ENCODE data around the gene TMEM86B. TPM values are rescaled to one million over a fixed set of nuclear protein-coding genes. Genes with fewer than 3 reads are reported as not detected.

Gene TMEM86B
- polyA plus RNA-seq, 6 donors from 2014 or later, result 0.25 to 1.5 (median 0.76) TPM; not detected in 2

GRCh38 chr19:55253842-55254624, 25.5 kb upstream of the TMEM86B start:
- peaks cover 67 to 82% (median 78%) of the 10 kb centered on the region in 3 donors for H3K4me1 Mint-ChIP-seq
- H3K36me3 Mint-ChIP-seq, result peaks cover 0 to 19% of the 10 kb centered on the region in 2 donors
- DNase-seq (peak; percentile 93), ATAC-seq (ENCODE audit: low read depth in 2 of 2) (peak; percentile 75 to 77)
- peak overlapping the region; percentile 95 to 100 (median 99) for H3K27ac Mint-ChIP-seq
- H3K4me3 Mint-ChIP-seq, result peak overlapping the region; percentile 87 to 100 (median 98)
- H3K27me3 Mint-ChIP-seq, result no peaks in the 10 kb centered on the region
- no peaks in the 10 kb centered on the region for H3K9me3 Mint-ChIP-seq

GRCh38 chr19:55252760-55253663, 24.4 kb upstream of the TMEM86B start:
- Mint-ChIP-seq H3K27me3 (no peaks in the 10 kb centered on the region), H3K4me3 (peak overlapping the region; percentile 87 to 100 (median 98)), H3K4me1 (peaks cover 76 to 92% (median 86%) of the 10 kb centered on the region in 3 donors), H3K9me3 (no peaks in the 10 kb centered on the region), H3K27ac (peak overlapping the region; percentile 95 to 100 (median 99)), H3K36me3 (peaks cover 0 to 12% of the 10 kb centered on the region in 2 donors)
- DNase-seq (no peak), ATAC-seq (ENCODE audit: low read depth in 2 of 2) (peak in 1 of 2 donors; percentile 0)

- H3K4me3 Mint-ChIP-seq, result peak overlapping the region; percentile 62 to 100 (median 95)
- no peaks in the 10 kb centered on the region for H3K9me3 Mint-ChIP-seq
- ATAC-seq (ENCODE audit: low read depth in 2 of 2), result no peak
- peaks cover 63 to 80% (median 72%) of the 10 kb centered on the region in 3 donors for H3K4me1 Mint-ChIP-seq
- peak overlapping the region; percentile 87 to 100 (median 96) for H3K27ac Mint-ChIP-seq
- H3K36me3 Mint-ChIP-seq, result peaks cover 0 to 6% of the 10 kb centered on the region in 2 donors
- peak; percentile 32 for DNase-seq
- no peaks in the 10 kb centered on the region for H3K27me3 Mint-ChIP-seq
Measured at GRCh38 chr19:55251341-55252081, 22.9 kb upstream of the TMEM86B start.

- DNase-seq (no peak), ATAC-seq (ENCODE audit: low read depth in 2 of 2) (no peak)
- H3K27ac Mint-ChIP-seq, result peak overlapping the region; percentile 27 to 100 (median 96)
- H3K4me1 Mint-ChIP-seq, result peaks cover 53 to 69% (median 61%) of the 10 kb centered on the region in 3 donors
- H3K9me3 Mint-ChIP-seq, result no peaks in the 10 kb centered on the region
- peaks cover 0 to 6% of the 10 kb centered on the region in 2 donors for H3K36me3 Mint-ChIP-seq
- peak overlapping the region in 7 of 8 donors; percentile 62 to 100 (median 96) for H3K4me3 Mint-ChIP-seq
- no peaks in the 10 kb centered on the region for H3K27me3 Mint-ChIP-seq
Measured at GRCh38 chr19:55250262-55251036, 21.9 kb upstream of the TMEM86B start.

GRCh38 chr19:55249841-55250240, 21.3 kb upstream of the TMEM86B start:
- peaks cover 0 to 6% of the 10 kb centered on the region in 2 donors for H3K36me3 Mint-ChIP-seq

GRCh38 chr19:55248704-55249103, 20.1 kb upstream of the TMEM86B start:
- Mint-ChIP-seq H3K27ac (peak overlapping the region in 3 of 6 donors; percentile 69 to 85 (median 76)), H3K4me1 (peaks cover 36 to 54% (median 44%) of the 10 kb centered on the region in 3 donors), H3K9me3 (no peaks in the 10 kb centered on the region), H3K36me3 (peaks cover 0 to 14% of the 10 kb centered on the region in 2 donors), H3K27me3 (no peaks in the 10 kb centered on the region), H3K4me3 (peak overlapping the region in 6 of 8 donors; percentile 10 to 80 (median 30))
- no peak for DNase-seq
- ATAC-seq (ENCODE audit: low read depth in 2 of 2), result no peak

More at GRCh38 chr19:55249841-55250240, 21.3 kb upstream of the TMEM86B start:
- DNase-seq, result no peak
- Mint-ChIP-seq H3K9me3 (no peaks in the 10 kb centered on the region), H3K4me3 (peak overlapping the region in 1 of 8 donors; percentile 61), H3K27ac (no peak overlapping the region), H3K27me3 (no peaks in the 10 kb centered on the region), H3K4me1 (peaks cover 47 to 63% (median 55%) of the 10 kb centered on the region in 3 donors)
- ATAC-seq (ENCODE audit: low read depth in 2 of 2), result no peak

- DNase-seq (no peak), ATAC-seq (ENCODE audit: low read depth in 2 of 2) (no peak)
- Mint-ChIP-seq H3K9me3 (no peaks in the 10 kb centered on the region), H3K36me3 (peaks cover 0 to 14% of the 10 kb centered on the region in 2 donors), H3K4me3 (peak overlapping the region in 6 of 8 donors; percentile 10 to 80 (median 30)), H3K4me1 (peaks cover 31 to 49% (median 39%) of the 10 kb centered on the region in 3 donors), H3K27me3 (no peaks in the 10 kb centered on the region), H3K27ac (peak overlapping the region in 3 of 6 donors; percentile 9 to 44 (median 38))
Measured at GRCh38 chr19:55248166-55248675, 19.7 kb upstream of the TMEM86B start.

- Mint-ChIP-seq H3K9me3 (no peaks in the 10 kb centered on the region), H3K4me3 (peak overlapping the region in 3 of 8 donors; percentile 12 to 71 (median 47)), H3K36me3 (peaks cover 0 to 19% of the 10 kb centered on the region in 2 donors), H3K27ac (peak overlapping the region in 3 of 6 donors; percentile 9 to 67 (median 33)), H3K4me1 (peaks cover 34 to 46% (median 36%) of the 10 kb centered on the region in 3 donors), H3K27me3 (no peaks in the 10 kb centered on the region)
- no peak for DNase-seq
- ATAC-seq (ENCODE audit: low read depth in 2 of 2), result no peak
Measured at GRCh38 chr19:55247621-55248099, 19.1 kb upstream of the TMEM86B start.

- peaks cover 0 to 22% of the 10 kb centered on the region in 2 donors for H3K36me3 Mint-ChIP-seq
Measured at GRCh38 chr19:55246462-55247451, 18.2 kb upstream of the TMEM86B start.

GRCh38 chr19:55245236-55245904, 16.8 kb upstream of the TMEM86B start:
- Mint-ChIP-seq H3K4me3 (no peak overlapping the region), H3K9me3 (no peaks in the 10 kb centered on the region), H3K36me3 (peaks cover 0 to 16% of the 10 kb centered on the region in 2 donors), H3K27me3 (no peaks in the 10 kb centered on the region), H3K4me1 (peaks cover 16 to 24% (median 19%) of the 10 kb centered on the region in 3 donors), H3K27ac (no peak overlapping the region)
- ATAC-seq (ENCODE audit: low read depth in 2 of 2) (no peak), DNase-seq (no peak)

More at GRCh38 chr19:55246462-55247451, 18.2 kb upstream of the TMEM86B start:
- Mint-ChIP-seq H3K4me3 (no peak overlapping the region), H3K27me3 (no peaks in the 10 kb centered on the region), H3K9me3 (no peaks in the 10 kb centered on the region), H3K27ac (no peak overlapping the region), H3K4me1 (peaks cover 30 to 38% (median 32%) of the 10 kb centered on the region in 3 donors)
- no peak for ATAC-seq (ENCODE audit: low read depth in 2 of 2)
- no peak for DNase-seq
